Subcutaneous adipose tissue (tissue), 4 donors: ENCODE measurements around the gene MPP3. TPM values are rescaled to one million over a fixed set of nuclear protein-coding genes. Genes with fewer than 3 reads are reported as not detected.

Experiments
- CTCF ChIP-seq: fragments of 450-650 bp; IDR thresholded peaks from one replicate; pipeline ENCODE4 v1.5.1; 2016; ENCODE audit warnings: low read depth, mild to moderate bottlenecking, control low read depth, antibody characterized with exemption, moderate library complexity
- total RNA-seq, 4 donors: library from RNA; depleted of rRNA; stranded (reverse); fragments of >200 nt; gene quantifications; one replicate each; pipeline ENCODE4 v1.1.0, GENCODE V29; 2016

Gene MPP3
- total RNA-seq, 4 donors from 2014 or later: 9.0 to 122 (median 25.2) TPM

DNA sequence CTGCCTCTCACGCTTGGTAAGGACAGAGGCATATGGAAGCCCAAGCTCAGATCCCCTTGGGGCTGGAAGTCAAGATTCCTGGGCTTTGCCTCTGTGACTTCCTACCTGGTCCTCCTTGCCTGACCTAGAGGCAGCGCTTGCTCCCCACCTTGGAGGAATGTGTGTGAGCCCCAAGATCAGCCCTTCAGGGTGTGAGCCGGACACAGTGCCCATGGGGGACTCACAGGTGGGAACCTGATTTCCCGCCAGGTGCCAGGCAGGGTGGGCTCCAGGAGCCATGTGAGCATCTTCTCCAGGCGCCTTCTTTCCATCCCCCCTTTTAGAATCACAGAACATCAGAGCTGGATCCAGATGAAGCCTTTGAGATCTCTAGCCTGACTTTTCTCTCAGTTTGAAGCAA, 24.2 kb upstream of the MPP3 start:
- no peak for TF ChIP-seq CTCF

DNA sequence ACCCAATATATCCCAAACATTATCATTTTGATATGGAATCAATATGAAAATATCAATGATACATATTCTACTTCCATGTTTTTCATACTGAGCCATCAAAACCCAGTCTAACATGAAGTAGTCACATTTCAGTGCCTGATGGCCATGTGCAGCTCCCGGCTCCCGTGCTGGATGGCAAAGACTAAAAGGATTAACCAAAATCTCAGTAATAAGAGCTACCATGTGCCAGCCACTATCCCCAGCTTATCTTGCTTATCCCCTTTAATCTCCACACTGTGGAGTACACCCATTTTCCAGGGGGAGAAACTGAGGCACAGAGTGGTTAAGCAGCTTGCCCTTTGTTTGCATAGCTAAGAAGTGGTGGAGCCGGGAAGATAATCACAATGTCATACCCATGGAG, 23.2 kb upstream of the MPP3 start:
- TF ChIP-seq CTCF: no peak

GRCh38 chr17:43855061-43855460, 22.1 kb upstream of the MPP3 start:
- no peak for TF ChIP-seq CTCF

DNA sequence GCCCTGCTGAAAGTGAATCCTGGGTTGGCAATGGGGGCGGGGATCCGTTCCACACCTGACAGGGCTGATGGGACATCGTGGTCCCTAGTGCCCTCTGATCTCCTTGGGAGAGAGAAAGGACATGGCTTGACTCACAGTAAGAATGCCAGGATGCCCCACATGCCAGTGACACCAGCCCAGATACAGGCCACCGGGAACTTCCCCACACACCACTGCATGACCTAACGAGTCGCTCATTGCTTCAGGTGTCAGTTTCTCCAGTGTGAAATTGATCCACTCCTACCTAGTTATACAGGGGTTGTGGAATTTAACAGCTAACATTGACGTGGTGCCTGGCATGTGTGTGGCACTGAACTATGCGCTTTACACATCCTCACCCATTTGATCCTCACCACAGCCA, 21.6 kb upstream of the MPP3 start:
- no peak for TF ChIP-seq CTCF

DNA sequence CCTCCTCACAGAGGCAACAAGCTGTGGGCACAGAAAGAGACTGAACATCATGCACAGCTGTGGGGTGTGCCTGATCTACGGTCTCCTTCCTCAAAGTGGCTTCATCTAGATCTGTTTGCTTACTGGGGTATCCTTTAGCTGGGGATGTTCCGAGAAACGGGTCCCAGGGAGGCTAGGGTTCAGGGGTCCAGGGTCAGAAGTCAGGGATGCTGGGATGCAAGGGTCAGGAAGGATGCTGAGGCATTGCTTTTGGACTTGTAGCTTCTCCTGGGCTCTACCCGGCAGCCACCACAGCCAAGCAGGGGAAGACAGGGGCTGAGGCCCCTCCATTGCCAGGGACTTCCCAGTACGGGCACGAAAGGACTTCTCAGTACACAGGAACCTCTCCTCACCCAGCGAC, 20.6 kb upstream of the MPP3 start:
- TF ChIP-seq CTCF: no peak

DNA sequence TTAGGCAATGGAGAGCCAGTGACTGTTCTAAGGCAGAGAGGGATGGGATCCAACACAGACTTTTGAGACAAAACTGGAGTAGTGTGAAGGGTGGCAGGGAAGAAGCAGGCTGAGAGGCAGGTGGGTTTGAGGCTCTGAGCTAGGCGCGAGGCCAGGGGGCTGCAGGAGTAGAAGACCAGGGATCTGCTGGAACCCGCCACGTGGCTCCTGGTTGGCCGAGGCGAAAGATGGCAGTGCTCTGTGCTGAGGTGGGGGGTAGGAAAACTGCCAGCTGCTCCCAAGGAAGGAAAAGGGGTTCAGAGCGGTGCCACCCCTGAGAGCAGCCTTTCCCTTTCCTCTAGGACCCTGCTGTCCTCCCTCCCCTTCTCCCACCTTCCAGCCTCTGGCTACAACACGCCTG, 19.6 kb upstream of the MPP3 start:
- TF ChIP-seq CTCF: no peak

DNA sequence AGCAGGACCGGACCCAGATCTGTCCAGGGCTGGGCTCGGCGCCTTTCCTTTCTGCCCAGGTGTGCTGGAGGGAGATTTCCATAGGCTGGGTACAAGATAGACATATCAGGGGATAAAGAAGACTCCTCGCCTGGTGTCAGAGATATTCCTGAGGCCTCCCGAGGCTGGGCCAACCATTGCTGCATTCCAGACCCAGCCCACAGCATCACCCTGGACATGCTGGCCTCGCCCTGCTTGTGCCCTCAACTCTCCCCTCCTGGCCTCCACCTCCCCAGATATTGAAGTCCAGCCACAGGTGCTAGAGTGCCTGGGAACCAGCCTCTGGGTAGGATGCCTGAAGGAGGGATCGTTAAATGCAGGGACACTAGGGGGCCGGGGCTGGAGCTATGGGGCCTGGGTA, 16.2 kb upstream of the MPP3 start:
- TF ChIP-seq CTCF: no peak

DNA sequence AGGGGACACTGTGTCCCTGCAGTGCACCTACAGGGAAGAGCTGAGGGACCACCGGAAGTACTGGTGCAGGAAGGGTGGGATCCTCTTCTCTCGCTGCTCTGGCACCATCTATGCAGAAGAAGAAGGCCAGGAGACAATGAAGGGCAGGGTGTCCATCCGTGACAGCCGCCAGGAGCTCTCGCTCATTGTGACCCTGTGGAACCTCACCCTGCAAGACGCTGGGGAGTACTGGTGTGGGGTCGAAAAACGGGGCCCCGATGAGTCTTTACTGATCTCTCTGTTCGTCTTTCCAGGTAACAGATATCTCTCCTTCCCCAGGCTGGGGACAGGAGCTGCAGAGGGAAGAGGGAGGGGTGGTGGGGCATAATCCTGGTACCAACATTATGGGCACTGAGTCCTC, 15.7 kb upstream of the MPP3 start:
- no peak for TF ChIP-seq CTCF
